GM18867 (cell line): Measurements from ENCODE around the gene CRTC1.

ENCODE experiments used
- ATAC-seq: cut with Tn5 transposase; IDR thresholded peaks from one replicate; pipeline ENCODE4 v1.9.1; 2021; ENCODE audit warnings: mild to moderate bottlenecking, moderate library complexity; ENCODE audit not compliant: unreplicated experiment

Gene CRTC1

DNA sequence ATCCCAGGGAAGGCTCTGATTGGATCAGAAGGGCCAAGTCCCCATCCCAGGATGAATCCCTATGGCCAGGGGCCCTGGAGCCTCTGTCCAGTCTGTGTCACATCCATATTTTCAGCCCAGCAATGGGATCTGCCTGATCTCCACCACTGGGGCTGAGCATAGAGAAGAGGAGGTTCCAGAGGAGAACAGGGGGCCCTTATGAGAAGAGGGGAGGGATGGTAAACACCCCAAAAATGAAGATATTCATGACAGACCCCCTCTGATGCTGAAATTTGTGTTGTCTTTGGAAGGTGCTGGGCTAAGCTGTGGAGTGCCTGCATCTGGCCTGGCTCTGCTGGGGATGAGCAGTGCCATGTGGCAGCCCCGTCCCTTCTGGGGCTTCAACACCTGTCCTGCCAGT is 32.2 kb upstream of the CRTC1 start:
- ATAC-seq = no peak

DNA sequence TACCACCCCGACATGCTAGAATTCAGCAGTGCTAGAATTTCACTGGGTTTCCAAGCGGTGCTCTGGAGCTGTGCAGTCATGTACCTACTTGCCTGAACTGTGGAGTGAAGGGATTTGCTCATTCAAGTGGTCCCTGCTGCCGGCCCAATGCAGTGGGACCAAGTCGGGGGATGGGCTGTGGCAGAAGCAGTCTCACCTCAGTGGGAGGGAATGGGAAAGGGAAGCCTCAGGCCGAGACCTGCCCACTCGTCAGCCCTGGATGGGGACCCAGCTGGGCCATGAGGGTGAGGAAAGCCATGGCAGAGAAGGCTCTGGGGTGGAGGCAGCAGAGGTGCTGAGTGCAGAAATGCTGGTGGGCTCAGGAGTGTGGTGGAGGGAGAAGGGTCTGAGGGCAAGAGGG is 31.7 kb upstream of the CRTC1 start:
- no peak for ATAC-seq

DNA sequence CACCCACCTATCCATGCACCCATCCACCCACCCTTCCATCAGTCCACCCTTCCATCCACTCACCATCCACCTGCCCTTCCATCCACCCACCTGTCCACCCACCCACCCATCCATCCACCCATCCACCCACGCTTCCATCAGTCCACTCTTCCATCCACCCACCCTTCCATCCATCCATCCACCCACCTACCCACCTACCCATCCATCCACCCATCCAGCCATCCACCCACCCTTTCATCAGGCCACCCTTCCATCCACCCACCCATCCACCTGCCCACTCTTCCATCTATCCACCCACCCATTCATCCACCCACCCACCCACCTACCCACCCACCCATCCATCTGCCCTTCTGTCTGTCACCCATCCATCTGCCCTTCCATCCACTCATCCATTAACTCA is 29.6 kb upstream of the CRTC1 start:
- no peak for ATAC-seq

DNA sequence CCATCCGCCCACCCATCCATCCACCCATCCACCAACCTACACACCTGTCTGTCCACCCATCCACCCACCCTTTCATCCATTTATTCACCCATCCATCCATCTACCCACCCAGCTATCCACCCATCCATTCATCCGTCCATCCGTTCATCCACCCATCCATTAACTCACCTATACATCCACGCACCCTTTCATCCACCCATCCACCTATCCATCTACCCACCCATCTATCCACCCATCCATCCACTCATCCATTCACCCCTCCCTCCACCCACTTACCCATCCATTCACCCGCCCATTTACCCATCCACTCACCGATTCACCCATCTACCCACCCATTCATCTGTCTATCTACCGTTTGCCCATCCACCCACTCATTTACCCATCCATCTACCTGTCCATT is 29.0 kb upstream of the CRTC1 start:
- no peak for ATAC-seq

DNA sequence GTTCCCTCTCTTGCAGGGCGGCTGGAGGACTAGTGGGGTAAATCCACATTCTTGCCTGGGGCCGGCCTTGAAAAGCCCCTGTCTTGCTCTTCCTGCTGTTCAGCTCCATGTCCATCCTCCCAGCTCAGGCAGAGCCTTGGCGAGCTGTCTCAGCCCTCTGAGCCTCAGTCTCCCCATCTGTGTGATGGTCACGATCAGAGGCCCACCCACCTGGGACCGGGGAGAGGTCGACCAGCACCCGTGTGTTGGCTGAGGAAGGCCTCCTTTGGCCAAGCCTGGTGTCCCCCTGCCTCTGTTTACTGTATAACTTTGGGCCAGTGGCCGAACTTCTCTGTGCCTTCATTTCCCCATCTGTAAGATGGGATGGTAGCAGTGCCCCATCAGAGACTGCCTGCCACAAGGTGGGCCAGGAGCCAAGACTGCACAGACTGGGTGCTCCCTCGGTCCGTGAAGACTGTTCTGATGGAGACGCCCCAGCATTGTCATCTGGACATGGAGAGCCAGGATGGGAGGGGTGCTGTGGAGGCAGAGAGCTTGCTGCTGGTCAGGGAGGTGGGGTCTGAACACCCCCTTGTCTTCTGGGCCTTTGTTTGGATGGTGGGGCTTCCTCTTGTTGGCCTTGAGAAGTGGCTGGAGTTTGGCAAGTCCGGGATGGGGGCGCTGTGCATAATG is 28.2 kb upstream of the CRTC1 start:
- ATAC-seq = no peak

DNA sequence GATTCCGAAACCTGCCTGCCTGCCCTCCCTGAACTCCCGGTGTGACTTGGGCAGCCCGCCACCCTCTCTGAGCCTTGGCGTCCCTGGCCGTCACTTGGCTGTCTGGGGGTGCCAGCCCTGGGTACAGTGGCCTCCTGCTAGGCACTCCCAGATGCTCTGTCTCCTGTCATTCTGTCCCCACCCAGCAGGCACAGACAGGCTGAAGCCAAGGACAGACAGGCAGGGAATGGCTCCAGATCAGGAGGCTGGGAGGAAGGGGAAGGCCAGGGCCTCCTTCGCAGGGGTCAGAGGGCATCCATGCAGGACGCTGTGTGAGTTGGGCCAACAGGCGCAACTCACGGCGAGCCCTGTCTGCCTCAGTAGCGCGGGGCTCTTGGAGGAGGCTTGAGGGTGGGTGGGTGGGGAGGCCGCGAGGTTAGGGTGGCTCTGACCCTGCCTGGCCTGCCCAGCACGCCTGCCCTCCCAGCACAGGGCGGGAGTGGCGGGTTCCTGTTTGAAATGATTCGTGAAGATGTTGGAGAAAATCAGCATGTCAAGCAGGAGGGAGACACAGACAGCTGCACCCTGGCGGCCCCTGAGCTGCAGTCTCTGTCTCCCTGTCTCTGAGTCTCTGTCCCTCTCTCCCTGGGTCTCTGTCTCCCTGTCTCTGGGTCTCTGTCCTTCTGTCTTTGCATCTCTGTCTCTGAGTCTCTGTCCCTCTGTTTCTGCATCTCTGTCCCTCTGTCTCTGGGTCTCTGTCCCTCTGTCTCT is 27.0 kb upstream of the CRTC1 start:
- no peak for ATAC-seq

DNA sequence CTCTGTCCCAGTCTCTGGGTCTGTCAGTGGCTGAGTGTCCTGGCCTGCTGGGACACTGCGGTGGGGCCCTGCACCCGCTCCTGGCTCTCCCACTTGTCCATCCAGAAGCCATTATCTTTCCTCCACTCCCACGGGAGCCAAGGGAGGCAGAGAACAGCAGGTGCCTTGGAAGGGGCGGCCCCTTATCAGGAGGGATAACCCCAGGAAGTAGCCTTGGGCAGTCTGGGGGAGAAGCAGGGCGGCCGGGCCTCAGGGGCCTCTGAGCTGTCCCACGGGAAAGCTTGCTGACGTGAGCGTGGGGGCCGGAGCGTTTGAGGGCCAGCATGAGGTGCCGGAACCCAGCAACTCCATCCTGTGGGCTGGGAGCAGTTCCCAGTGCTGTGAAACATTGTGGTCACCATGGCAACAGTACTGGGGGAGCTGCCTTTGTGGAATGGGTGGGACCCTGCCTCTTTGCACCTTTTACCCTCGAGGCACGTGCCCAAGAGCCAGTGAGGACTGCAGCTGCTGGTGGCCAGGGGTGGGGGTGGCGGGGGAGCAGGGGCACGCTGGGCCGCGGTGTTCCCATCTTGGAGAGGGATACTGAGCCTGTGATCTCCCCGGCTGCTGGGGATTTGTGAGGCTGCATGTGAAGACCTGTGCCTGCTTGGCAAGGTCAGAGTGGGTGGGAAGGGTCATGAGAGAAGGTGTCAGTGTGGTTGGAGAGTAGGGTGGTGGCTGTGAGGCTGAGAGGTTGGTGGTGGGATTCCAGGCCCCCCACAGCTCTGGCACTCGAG is 25.7 kb upstream of the CRTC1 start:
- ATAC-seq = no peak

DNA sequence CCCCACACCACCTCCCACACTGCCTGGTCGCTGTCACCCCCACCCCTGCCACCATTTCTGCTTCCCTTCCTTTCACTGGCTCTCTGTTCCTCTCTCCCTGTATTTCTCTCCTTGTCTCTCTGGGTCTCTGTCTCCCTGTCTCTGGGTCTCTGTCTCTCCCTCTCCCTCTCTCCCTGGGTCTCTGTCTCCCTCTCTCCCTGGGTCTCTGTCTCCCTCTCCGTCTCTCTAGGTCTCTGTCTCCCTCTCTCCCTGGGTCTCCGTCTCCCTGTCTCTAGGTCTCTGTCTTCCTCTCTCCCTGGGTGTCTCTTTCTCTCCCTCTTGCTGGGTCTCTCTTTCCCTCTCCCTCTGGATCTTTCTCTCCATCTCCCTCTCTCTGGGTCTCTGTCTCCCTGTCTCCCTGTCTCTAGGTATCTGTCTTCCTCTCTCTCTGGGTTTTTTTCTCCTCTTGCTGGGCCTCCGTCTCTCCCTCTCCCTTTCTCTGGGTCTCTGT is 25.1 kb upstream of the CRTC1 start:
- ATAC-seq = no peak

DNA sequence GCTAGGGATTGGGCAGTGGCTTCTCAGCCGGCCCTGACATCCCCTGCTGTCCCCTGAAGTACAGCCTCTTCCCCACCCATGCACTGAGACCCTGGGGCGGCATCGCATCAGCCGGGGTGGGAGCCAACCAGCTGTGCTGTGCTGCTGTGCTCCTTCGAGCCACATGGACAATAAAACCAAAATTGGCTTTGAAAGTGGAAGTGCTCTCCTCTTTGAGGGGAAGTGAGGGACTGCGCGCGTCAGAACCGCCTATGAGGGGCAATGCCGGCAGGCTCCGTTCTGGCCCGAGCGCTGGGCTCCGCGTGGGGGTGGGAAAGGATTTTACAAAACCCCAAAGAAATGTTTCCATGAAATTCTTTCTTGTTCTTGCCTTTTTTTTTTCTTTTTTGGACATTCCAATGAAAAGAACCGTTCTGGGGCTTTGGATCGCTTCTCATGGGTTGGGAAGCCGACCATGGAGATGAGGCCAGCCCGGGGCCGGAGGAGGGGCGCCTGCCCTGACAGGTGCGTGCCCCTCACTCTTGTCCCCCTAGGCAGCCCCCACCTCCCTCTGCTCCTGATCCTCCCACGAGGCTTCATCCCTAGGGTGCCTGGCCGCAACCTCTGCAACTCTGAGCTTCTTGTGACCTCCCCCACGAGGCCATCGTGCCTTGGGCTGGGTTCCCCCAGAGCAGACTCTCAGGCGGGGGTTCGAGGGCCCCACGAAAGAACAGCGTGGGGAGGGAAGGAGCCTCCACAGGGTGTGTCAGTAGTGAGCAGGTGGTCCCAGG is 24.0 kb upstream of the CRTC1 start:
- no peak for ATAC-seq

DNA sequence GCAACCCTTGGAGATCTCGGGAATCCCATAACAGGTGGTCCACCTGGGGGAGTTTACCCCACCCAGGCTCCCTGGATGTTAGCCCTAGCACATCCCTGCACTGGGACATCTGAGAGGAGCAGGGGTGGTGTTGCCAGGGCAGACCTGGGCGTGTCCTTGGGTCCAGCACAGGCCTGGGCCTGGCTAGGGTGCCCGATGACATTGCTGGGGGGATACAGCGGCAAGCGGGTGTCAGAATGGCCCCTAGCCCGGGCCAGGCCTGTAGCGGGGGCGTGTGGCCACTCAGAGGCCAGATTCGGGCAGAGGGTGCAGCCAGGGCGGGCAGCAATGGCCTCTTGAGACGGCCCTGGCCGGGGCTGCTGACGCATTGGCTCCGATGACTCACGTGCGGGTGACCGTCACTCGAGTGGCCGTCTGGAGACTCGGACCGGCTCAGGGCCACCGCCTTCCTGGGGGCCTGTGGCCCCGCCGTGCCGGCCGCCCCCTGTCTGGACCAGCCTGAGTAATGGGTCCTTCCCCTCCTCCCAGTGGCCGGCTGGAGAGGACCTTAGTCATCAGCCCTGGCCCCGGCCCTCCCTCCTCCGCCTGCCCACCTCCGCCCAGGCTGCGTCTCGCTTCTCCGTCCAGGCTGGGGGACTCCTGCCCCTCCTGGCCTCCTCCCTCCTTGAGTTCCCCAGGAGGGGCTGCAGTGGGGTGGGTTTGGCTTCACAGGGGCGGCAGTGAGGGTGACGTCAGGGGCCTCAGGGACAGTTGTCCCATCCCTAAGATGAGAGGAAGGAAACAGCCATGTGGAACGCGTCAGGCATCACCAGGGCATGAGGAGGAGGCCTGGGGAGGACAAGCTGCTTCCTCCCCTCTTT is 23.2 kb upstream of the CRTC1 start:
- ATAC-seq = no peak

DNA sequence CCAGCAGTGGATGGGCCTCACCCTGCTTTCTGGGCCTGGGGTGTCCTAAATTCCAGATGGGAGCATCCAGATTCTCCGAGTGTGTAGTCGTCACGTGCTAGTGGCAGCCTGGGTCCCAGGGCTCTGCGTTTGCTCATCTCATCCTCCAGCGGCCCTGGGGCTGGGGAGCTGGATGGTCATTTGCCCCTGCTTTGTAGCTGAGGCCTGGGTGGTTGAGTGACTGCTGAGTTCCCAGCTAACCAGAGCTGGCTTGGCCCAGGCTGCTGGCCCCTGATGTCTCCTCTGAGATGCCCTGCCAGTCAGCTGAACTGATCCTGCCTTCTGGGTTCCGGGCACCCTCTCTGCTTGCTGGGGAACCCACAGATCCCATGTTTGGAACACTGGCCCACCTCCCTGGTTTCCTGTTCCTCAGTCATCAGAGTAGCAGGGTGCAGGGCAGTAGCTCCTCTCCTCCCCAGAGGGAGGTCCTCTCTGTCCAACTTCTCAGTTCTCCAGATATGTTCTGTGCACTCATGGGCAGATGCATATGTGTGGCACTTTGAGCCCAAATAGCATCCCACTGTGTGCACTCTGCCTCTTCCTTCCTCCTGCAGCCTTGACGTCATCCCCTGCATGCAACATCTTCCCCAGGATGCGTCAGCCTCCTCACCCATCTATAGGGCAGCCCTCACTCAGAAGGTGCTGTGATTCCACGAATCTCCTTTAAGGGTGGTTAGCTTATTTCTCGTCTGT is 22.4 kb upstream of the CRTC1 start:
- ATAC-seq = no peak

DNA sequence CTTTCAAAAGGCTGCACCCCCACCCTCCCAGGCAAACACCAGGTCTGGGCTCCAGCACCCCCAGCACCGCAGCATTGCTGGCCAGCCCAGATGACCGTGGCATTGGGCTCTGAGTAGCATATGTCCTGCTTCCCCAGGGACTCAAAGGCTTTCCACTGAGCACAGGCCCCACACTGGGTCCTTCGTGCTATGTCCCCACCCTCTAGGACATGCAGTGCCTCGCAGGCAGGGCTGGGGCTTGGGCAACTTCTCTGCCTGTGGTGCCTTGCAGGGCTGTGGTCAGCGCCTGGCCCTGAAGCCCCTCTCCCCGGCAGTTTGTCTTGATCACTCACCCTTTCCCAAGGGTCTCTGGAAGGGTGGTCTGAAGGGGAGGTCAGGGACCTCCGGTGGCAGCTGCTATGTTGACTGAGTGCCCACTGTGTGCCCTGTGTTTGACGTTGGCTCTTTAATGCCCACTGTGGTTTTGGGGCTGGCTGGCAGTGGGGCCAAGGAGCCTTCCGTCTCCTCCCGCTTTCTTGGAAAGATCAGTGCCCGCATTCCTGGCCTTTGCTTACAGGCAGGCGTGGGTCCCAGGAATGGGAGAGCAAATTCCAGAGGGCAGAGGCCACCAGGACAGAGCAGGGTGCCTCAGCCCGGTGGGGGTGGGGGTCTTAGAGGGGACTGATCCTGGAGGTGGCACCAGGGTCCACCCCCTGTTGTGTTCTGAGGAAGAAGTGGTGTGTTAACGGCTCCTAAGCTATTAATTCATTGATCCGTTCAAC is 20.3 kb upstream of the CRTC1 start:
- ATAC-seq = no peak

DNA sequence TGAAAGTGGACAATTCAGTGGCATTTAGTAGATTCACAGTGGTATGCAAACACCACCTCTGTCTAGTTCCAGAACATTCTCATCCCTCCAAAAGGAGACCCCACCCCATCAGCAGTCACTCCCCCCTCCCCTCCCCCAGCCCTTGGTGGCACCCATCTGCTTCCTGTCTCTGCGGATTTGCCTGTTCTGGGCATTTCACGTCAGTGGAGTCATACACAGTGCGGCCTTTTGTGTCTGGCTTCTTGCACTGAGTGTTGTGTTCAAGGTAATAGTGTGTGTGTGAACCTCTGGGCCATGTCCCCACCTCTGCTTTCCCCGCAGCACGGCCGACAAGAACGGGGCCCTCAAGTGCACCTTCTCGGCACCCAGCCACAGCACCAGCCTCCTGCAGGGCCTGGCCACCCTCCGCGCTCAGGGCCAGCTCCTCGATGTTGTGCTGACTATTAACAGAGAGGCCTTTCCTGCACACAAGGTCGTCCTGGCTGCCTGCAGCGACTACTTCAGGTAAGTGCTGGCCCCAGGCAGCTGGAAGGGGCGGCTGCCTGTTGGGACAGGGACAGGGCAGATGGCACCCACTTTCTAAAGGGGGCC is 19.4 kb upstream of the CRTC1 start:
- no peak for ATAC-seq

DNA sequence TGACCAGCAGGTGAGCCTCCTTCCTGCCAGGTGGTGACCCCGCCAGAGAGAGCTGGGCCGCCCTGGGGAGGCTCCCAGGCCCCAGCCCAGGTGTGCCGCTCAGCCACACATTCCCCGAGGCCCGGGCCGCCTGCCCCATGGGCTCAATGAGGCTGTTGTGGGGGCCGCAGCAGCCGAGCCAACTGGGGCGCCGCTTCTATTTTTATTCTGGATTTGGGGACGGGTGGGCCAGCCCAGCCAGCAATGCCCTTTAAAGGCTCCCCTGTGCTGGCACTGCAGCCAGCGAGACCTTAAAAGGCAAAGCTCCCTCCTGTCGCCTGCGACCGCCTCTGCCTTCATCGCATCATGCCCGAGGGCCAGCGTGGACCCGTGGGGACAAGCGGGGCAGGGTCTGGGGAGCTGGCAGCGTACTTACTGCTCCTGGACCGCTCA is 17.7 kb upstream of the CRTC1 start:
- ATAC-seq = no peak

DNA sequence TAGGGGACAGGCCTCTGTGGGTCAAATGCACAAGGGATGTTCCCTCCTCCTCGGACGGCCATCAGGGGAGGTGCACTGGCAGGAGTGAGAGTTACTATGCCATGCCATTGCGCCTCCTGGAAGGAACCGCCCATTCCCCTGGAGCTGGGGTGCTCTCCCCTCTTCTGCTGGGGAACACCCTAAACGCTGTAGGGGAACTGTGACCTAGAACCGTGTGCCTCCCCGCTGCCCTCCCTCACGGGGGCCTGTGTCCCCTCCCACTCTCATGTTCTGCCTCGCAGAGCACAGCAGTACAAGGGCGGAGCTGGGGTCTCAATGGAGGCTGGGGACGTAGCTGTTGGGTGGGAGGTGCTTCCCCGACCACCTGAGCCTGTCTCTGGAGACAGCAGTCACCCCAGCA is 17.2 kb upstream of the CRTC1 start:
- ATAC-seq = no peak

DNA sequence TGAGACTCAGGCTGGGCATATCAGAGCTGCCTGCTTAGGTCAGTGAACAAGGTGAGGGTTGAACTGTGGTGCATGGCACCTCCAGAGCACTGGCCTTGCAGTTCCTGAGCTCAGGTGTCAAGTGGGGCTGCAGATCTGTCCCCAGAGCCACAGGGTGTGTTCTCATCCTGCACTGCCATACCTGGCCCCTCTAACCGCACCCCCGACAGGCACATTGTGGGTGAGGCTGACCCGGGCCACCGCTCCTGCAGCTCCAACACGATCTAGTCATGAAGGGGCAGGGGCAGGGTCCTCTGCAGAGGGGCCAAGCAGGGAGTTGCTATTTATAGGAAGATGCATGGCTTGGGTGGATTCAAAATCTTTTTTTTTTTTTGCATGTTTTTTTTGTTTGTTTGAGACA is 16.7 kb upstream of the CRTC1 start:
- no peak for ATAC-seq

DNA sequence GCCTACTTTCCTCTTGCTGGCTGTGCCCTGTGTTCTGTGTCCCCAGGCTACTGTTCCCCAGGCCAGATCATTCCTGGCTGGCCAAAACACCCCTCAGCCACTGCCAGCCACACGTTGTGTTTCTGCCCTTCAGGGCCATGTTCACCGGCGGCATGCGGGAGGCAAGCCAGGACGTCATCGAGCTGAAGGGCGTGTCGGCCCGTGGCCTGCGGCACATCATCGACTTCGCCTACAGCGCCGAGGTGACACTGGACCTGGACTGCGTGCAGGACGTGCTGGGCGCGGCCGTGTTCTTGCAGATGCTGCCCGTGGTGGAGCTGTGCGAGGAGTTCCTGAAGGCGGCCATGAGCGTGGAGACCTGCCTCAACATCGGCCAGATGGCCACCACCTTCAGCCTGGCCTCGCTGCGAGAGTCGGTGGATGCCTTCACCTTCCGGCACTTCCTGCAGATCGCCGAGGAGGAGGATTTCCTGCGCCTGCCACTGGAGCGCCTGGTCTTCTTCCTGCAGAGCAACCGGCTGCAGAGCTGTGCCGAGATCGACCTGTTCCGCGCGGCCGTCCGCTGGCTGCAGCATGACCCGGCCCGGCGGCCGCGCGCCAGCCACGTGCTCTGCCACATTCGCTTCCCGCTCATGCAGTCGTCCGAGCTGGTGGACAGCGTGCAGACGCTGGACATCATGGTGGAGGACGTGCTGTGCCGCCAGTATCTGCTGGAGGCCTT is 15.8 kb upstream of the CRTC1 start:
- no peak for ATAC-seq

DNA sequence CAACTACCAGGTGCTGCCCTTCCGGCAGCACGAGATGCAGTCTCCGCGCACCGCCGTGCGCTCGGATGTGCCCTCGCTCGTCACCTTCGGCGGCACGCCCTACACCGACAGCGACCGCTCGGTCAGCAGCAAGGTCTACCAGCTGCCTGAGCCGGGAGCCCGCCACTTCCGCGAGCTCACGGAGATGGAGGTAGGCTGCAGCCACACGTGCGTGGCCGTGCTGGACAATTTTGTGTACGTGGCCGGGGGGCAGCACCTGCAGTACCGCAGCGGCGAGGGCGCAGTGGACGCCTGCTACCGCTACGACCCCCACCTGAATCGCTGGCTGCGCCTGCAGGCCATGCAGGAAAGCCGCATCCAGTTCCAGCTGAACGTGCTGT is 15.2 kb upstream of the CRTC1 start:
- ATAC-seq = no peak
